GM12878 (cell line): ENCODE data around the gene PDZD7. TPM values are rescaled to one million over a fixed set of nuclear protein-coding genes. Genes with fewer than 3 reads are reported as not detected.

Experiments
- ATAC-seq: fragments of 200-7000 bp; cut with Tn5 transposase; 3 replicates; pipeline ENCODE4 v1.9.1; 2020; ENCODE audit warnings: mild to moderate bottlenecking, moderate library complexity
- BruUV-seq: library from RNA; stranded (reverse); fragments of 400-500 nt; replicated peaks from 2 replicates; lab custom pipeline; 2021; lab: Mats Ljungman, UMichigan
- CTCF ChIA-PET: fragments of 300-600 bp; sonication (Branson Sonifier 250); formaldehyde crosslinking; extraction: SDS; loops from one replicate; lab custom pipeline; 2021; ENCODE audit warnings: inconsistent platforms; lab: Yijun Ruan, JAX
- POLR2A ChIA-PET: fragments of 350-600 bp; formaldehyde crosslinking; extraction: SDS; loops from one replicate; lab custom pipeline; 2021; ENCODE audit warnings: inconsistent platforms; lab: Charles Lee
- RAD21 ChIA-PET: fragments of 300-600 bp; sonication (Branson Sonifier 250); formaldehyde crosslinking; loops from one replicate; lab custom pipeline; 2023; ENCODE audit warnings: antibody characterized with exemption; ENCODE audit not compliant: unreplicated experiment; lab: Charles Lee
- SMC1A ChIA-PET: fragments of 300-600 bp; sonication (Branson Sonifier 250); formaldehyde crosslinking; loops from one replicate; lab custom pipeline; 2023; ENCODE audit not compliant: unreplicated experiment, uncharacterized antibody; lab: Charles Lee
- DNase-seq: peaks from one replicate; pipeline ENCODE4 v3.0.0-alpha.2; 2011; ENCODE audit warnings: low read depth, low spot score
- FAIRE-seq: peaks from 3 replicates; lab custom pipeline; 2011; peaks lifted over from hg19 to GRCh38; lab: Jason Lieb, UNC
- H2AFZ ChIP-seq: 2 replicates; pipeline ENCODE4 v1.6.0; 2011; ENCODE audit warnings: low read depth, low read length, control low read depth; ENCODE audit not compliant: control insufficient read depth
- H3K27ac ChIP-seq: 2 replicates; pipeline ENCODE4 v1.5.1; 2011; ENCODE audit warnings: control low read depth; ENCODE audit not compliant: control insufficient read depth, insufficient read depth
- H3K27me3 ChIP-seq, 2 experiments: replicated peaks in 1 of 2; 2 replicates each; pipeline versions ENCODE4 v1.6.0 to v1.6.1; 2011; ENCODE audit warnings: low read length in 1 of 2; ENCODE audit not compliant: control insufficient read depth in 2 of 2, insufficient read depth in 2 of 2
- H3K36me3 ChIP-seq, 2 experiments: 2 replicates each; pipeline ENCODE4 v1.5.1; 2011; ENCODE audit warnings: low read length in 1 of 2; ENCODE audit not compliant: control insufficient read depth in 2 of 2, insufficient read depth in 2 of 2
- H3K4me1 ChIP-seq: 2 replicates; pipeline ENCODE4 v1.6.1; 2011; ENCODE audit warnings: mild to moderate bottlenecking, low read length, moderate library complexity, mixed read lengths; ENCODE audit not compliant: control insufficient read depth, insufficient read depth
- H3K4me2 ChIP-seq: 2 replicates; pipeline ENCODE4 v1.6.0; 2011; ENCODE audit warnings: control low read depth; ENCODE audit not compliant: control insufficient read depth, insufficient read depth
- H3K4me3 ChIP-seq: fragments of 200-600 bp; sonication (generic); 2 replicates; pipeline ENCODE4 v1.5.1; 2016
- H3K79me2 ChIP-seq: 2 replicates; pipeline ENCODE4 v1.6.0; 2011; ENCODE audit warnings: low read length; ENCODE audit not compliant: control insufficient read depth, insufficient read depth
- H3K9ac ChIP-seq: 2 replicates; pipeline ENCODE4 v1.8.0; 2011; ENCODE audit warnings: low read length, control low read depth, mixed read lengths; ENCODE audit not compliant: control insufficient read depth, insufficient read depth
- H3K9me3 ChIP-seq: replicated peaks from 3 replicates; pipeline ENCODE4 v1.5.1; 2011; ENCODE audit warnings: mild to moderate bottlenecking, low read length; ENCODE audit not compliant: control insufficient read depth, insufficient read depth
- H4K20me1 ChIP-seq: 2 replicates; pipeline ENCODE4 v1.6.0; 2011; ENCODE audit not compliant: control insufficient read depth, insufficient read depth
- ATF3 ChIP-seq: IDR thresholded peaks from 2 replicates; pipeline ENCODE4 v1.6.1; 2011; ENCODE audit warnings: low read depth, mild to moderate bottlenecking, low read length, moderate library complexity, borderline replicate concordance; ENCODE audit errors: extremely low read depth
- BCL11A ChIP-seq: IDR thresholded peaks from 2 replicates; pipeline ENCODE4 v1.6.1; 2011; ENCODE audit warnings: low read depth, low read length
- BCLAF1 ChIP-seq: fragments of 450-650 bp; IDR thresholded peaks from 2 replicates; pipeline ENCODE4 v1.6.1; 2017; ENCODE audit warnings: antibody characterized with exemption, mild to moderate bottlenecking, moderate library complexity
- BRCA1 ChIP-seq: IDR thresholded peaks from 2 replicates; pipeline ENCODE4 v1.6.1; 2011; ENCODE audit warnings: low read depth, low read length, improper control_type of control experiment
- CHD4 ChIP-seq: fragments of 200-600 bp; sonication (generic); IDR thresholded peaks from 2 replicates; pipeline ENCODE4 v1.6.1; 2016; ENCODE audit warnings: mild to moderate bottlenecking
- NFXL1 ChIP-seq: fragments of 450-650 bp; IDR thresholded peaks from 2 replicates; pipeline ENCODE4 v1.6.1; 2017; ENCODE audit warnings: antibody characterized with exemption, mild to moderate bottlenecking, borderline replicate concordance
- PML ChIP-seq: IDR thresholded peaks from 2 replicates; pipeline ENCODE4 v1.6.1; 2012; ENCODE audit warnings: low read length, inconsistent platforms
- RB1 ChIP-seq: fragments of 450-650 bp; formaldehyde crosslinking; IDR thresholded peaks from 2 replicates; pipeline ENCODE4 v1.6.1; 2017; ENCODE audit warnings: mild to moderate bottlenecking, borderline replicate concordance
- SKIL ChIP-seq: fragments of 450-650 bp; IDR thresholded peaks from 2 replicates; pipeline ENCODE4 v1.6.1; 2017; ENCODE audit warnings: mild to moderate bottlenecking, low read depth, inconsistent platforms; ENCODE audit not compliant: poor library complexity, severe bottlenecking
- USF2 ChIP-seq: IDR thresholded peaks from 2 replicates; pipeline ENCODE4 v1.6.1; 2011; ENCODE audit warnings: low read depth, low read length, improper control_type of control experiment, borderline replicate concordance
- WRNIP1 ChIP-seq: IDR thresholded peaks from 2 replicates; pipeline ENCODE4 v1.6.1; 2011; ENCODE audit warnings: low read depth, low read length, improper control_type of control experiment, borderline replicate concordance
- ZNF207 ChIP-seq: fragments of 450-650 bp; IDR thresholded peaks from 2 replicates; pipeline ENCODE4 v1.6.1; 2014; ENCODE audit warnings: antibody characterized with exemption, mild to moderate bottlenecking, borderline replicate concordance
- ZNF217 ChIP-seq: fragments of 450-650 bp; IDR thresholded peaks from 2 replicates; pipeline ENCODE4 v1.6.1; 2017; ENCODE audit warnings: antibody characterized with exemption, mild to moderate bottlenecking
- WGBS: methylation state at CpG from one replicate; pipeline ENCODE4 v1.1.6; 2016; ENCODE audit warnings: low lambda C conversion rate; ENCODE audit not compliant: insufficient replicate concordance, insufficient coverage; ENCODE audit errors: missing lambda C conversion rate; 5-methylcytosine and 5-hydroxymethylcytosine counted together
- in situ Hi-C: fragments of 300-500 bp; cut with MboI; formaldehyde crosslinking; loops from 9 replicates; pipeline ENCODE4 v1.14.3; 2018; ENCODE audit warnings: mixed read lengths
- intact Hi-C: fragments of 100-400 bp; cut with micrococcal nuclease; formaldehyde crosslinking; loops from one replicate; pipeline ENCODE4 v1.14.2; 2022; ENCODE audit not compliant: unreplicated experiment
- polyA plus RNA-seq, 11 experiments: library from polyadenylated mRNA; depleted of rRNA in 4 of 11; unstranded in 6 of 11; stranded (reverse) in 5 of 11; fragments of >200 nt; fragmentation: Nextera tagmentation in 4 of 11; fragmentation: Illumina TruSeq in 1 of 11; extraction: Ambion mirVana in 4 of 11; extraction: Trizol in 1 of 11; gene quantifications; 1 replicate in 1 of 11; 2 replicates in 10 of 11; pipeline versions ENCODE4 v1.2.1 to v1.2.3, GENCODE V29; 2011 to 2016; ENCODE audit warnings: inconsistent platforms in 2 of 11, missing spikeins in 2 of 11, low read depth in 1 of 11
- total RNA-seq, 4 experiments: library from RNA; depleted of rRNA in 3 of 4; stranded (reverse); fragments of >200 nt in 3 of 4; fragmentation: Illumina TruSeq in 1 of 4; extraction: Trizol in 1 of 4; gene quantifications; 2 replicates each; pipeline versions ENCODE4 v1.2.1 to v1.2.3, GENCODE V29; 2013 to 2021

The PDZD7 gene
- total and polyA plus RNA-seq, 10 of the 15 experiments (the other 5 are each of a cell fraction or from before 2014, with no cell fraction given): 0.01 to 0.20 (median 0.03) TPM; not detected in 7

DNA sequence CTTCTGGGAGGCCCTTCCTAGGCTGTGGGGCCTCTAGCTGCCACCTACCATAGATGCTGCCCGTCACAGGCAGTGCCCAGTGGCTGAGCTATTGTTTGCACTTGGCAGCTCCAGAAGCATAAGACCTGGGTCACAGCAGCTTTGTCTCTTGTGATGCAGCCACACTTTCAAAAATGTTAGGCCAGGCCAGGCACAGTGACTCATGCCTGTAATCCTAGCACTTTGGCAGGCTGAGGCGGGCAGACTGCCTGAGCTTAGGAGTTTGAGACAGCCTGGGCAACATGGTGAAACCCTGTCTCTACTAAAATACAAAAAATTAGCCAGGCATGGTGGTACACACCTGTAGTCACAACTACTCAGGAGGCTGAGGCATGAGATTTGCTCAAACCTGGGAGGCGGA lies 21.4 kb upstream of the PDZD7 start (continued):
- no peak for TF ChIP-seq USF2
- TF ChIP-seq CHD4: no peak
- TF ChIP-seq BCL11A: no peak
- TF ChIP-seq, all 136 proteins: peak for 0

GRCh38 chr10:101050208-101051069 lies 19.5 kb upstream of the PDZD7 start:
- FAIRE-seq (no peak), ATAC-seq (peak; percentile 97), DNase-seq (no peak)
- H3K36me3 ChIP-seq: no peaks in the 10 kb centered on the region
- 11% methylated on average over 35 of the region's 42 CpGs for WGBS
- peaks cover 8% of the 10 kb centered on the region for H3K4me1 ChIP-seq
- H3K9ac ChIP-seq: no peak overlapping the region
- H3K27ac ChIP-seq: no peak overlapping the region
- no TSS peak for BruUV-seq
- intact Hi-C loops: no loop called here
- H3K4me2 ChIP-seq: peak overlapping the region; percentile 77
- CTCF ChIA-PET: interaction anchor here (0.5 to 24.4 kb wide), 26 partner anchors 1 to 654 kb away, joined by 3 to 885 read pairs (median 4); partner anchors contain the start of genes KAZALD1, PDZD7 and SFXN3
- H2AFZ ChIP-seq: peak overlapping the region; percentile 88
- H4K20me1 ChIP-seq: no peaks in the 10 kb centered on the region
- POLR2A ChIA-PET: interaction anchor here (0.9 to 3.1 kb wide), 4 partner anchors 7 to 92 kb away, joined by 3 to 30 read pairs (median 6); partner anchors contain the start of genes KAZALD1, PDZD7 and SFXN3
- H3K79me2 ChIP-seq: peaks cover 4% of the 10 kb centered on the region; the same call in 1 of the 2 replicates
- H3K4me3 ChIP-seq: peak overlapping the region; percentile 56; the same call in 1 of the 2 replicates
- H3K27me3 ChIP-seq: peaks cover 0 to 1% of the 10 kb centered on the region in 2 experiments; a peak in 2 of 4 replicates
- SMC1A ChIA-PET: interaction anchor here (0.6 to 4.0 kb wide), 10 partner anchors 8 to 92 kb away, joined by 3 to 30 read pairs (median 5); partner anchors contain the start of gene KAZALD1
- no peaks in the 10 kb centered on the region for H3K9me3 ChIP-seq
- RAD21 ChIA-PET: interaction anchor here (1.0 to 3.4 kb wide), 11 partner anchors 8 to 92 kb away, joined by 4 to 44 read pairs (median 7); partner anchors contain the start of genes KAZALD1, PDZD7 and SFXN3
- in situ Hi-C loops: no loop called here
- TF ChIP-seq RB1 (0 out of 2 replicates have a peak, but pooled peaks have one; percentile 67), BRCA1 (no peak), WRNIP1 (no peak), SKIL (no peak), ATF3 (no peak), BCLAF1 (no peak), NFXL1 (no peak), ZNF217 (no peak), PML (no peak), ZNF207 (no peak)
